ENCODE measurements around the gene NABP1.

DNA sequence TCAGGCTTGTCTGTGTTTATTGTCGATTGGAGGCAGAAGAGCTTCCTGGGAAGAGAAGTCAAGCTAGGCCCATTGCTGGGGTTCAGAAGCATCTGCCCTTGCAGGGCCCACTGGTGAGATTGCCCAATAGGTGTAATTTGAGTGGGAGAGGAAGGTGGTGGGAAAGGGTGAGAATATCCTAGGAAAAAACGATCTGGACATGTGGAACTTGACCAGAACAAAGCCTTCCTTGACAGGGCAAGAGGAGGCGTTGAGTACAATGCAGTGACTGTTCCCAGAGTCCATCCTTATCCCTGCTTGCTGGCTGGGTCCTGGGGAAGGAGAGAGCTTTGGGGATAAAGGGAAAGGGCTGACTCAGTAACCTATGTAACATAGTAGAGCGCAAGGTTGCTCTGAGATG lies 27.1 kb downstream of the NABP1 start:
- TF ChIP-seq, protein P1, sequence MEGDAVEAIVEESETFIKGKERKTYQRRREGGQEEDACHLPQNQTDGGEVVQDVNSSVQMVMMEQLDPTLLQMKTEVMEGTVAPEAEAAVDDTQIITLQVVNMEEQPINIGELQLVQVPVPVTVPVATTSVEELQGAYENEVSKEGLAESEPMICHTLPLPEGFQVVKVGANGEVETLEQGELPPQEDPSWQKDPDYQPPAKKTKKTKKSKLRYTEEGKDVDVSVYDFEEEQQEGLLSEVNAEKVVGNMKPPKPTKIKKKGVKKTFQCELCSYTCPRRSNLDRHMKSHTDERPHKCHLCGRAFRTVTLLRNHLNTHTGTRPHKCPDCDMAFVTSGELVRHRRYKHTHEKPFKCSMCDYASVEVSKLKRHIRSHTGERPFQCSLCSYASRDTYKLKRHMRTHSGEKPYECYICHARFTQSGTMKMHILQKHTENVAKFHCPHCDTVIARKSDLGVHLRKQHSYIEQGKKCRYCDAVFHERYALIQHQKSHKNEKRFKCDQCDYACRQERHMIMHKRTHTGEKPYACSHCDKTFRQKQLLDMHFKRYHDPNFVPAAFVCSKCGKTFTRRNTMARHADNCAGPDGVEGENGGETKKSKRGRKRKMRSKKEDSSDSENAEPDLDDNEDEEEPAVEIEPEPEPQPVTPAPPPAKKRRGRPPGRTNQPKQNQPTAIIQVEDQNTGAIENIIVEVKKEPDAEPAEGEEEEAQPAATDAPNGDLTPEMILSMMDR (IDR thresholded peaks at IDR 0.05), result no peak
- TF ChIP-seq POLR2A (IDR thresholded peaks at IDR 0.05) (no peak), POLR2AphosphoS5 (IDR thresholded peaks at IDR 0.05) (no peak), EP300 (IDR thresholded peaks at IDR 0.05) (no peak)
